Activated naive CD4-positive, alpha-beta T cell treated with anti-CD3 and anti-CD28 coated beads for 36 hours (primary cell): ENCODE data around the gene NALCN. TPM values are rescaled to one million over a fixed set of nuclear protein-coding genes. Genes with fewer than 3 reads are reported as not detected.

Experiments used
- CTCF ChIA-PET: fragments of 350-600 bp; sonication (Branson Sonifier 250); formaldehyde crosslinking; loops from one replicate; lab custom pipeline; 2021; ENCODE audit warnings: antibody characterized with exemption; lab: Charles Lee
- DNase-seq: peaks from one replicate; pipeline ENCODE4 v3.0.0-alpha.2; 2020
- H3K27ac Mint-ChIP-seq: one replicate; pipeline ENCODE4 v1.8.0; 2021; ENCODE audit warnings: mild to moderate bottlenecking, mixed read lengths
- H3K27me3 Mint-ChIP-seq: one replicate; pipeline ENCODE4 v1.8.0; 2021; ENCODE audit warnings: low read depth, mixed read lengths
- H3K36me3 Mint-ChIP-seq: one replicate; pipeline ENCODE4 v1.8.0; 2021; ENCODE audit warnings: low read depth, mixed read lengths
- H3K4me1 Mint-ChIP-seq: one replicate; pipeline ENCODE4 v1.8.0; 2021; ENCODE audit warnings: low read depth, mixed read lengths
- H3K4me3 Mint-ChIP-seq: one replicate; pipeline ENCODE4 v1.8.0; 2021; ENCODE audit warnings: mild to moderate bottlenecking, moderate library complexity, mixed read lengths
- H3K9me3 Mint-ChIP-seq: one replicate; pipeline ENCODE4 v1.8.0; 2021; ENCODE audit warnings: mixed read lengths
- intact Hi-C: fragments of 100-400 bp; cut with micrococcal nuclease; formaldehyde crosslinking; loops from one replicate; pipeline ENCODE4 v1.15.1; 2023
- total RNA-seq, 2 experiments: library from RNA; stranded (reverse); gene quantifications; one replicate each; pipeline ENCODE4 v1.2.3, GENCODE V29; 2021

The NALCN gene
- total RNA-seq, 2 experiments from 2014 or later = not detected

GRCh38 chr13:101382086-101382485, 34.2 kb downstream of the NALCN start:
- CTCF ChIA-PET = no interaction called here
- intact Hi-C loops = no loop called here
- DNase-seq = no peak
- H3K27me3 Mint-ChIP-seq = peaks cover 2% of the 10 kb centered on the region
- peaks cover 1% of the 10 kb centered on the region for H3K9me3 Mint-ChIP-seq
- H3K36me3 Mint-ChIP-seq = no peaks in the 10 kb centered on the region
- H3K4me3 Mint-ChIP-seq = no peak overlapping the region
- H3K27ac Mint-ChIP-seq = no peak overlapping the region
- H3K4me1 Mint-ChIP-seq = no peaks in the 10 kb centered on the region

- DNase-seq = no peak
- intact Hi-C loops = no loop called here
- Mint-ChIP-seq H3K27me3 (no peaks in the 10 kb centered on the region), H3K4me1 (no peaks in the 10 kb centered on the region), H3K27ac (no peak overlapping the region), H3K4me3 (no peak overlapping the region), H3K36me3 (no peaks in the 10 kb centered on the region), H3K9me3 (peaks cover 3% of the 10 kb centered on the region)
- CTCF ChIA-PET = no interaction called here
Measured at GRCh38 chr13:101360525-101360924, 55.8 kb downstream of the NALCN start.

- no peak for DNase-seq
- Mint-ChIP-seq H3K36me3 (no peaks in the 10 kb centered on the region), H3K27ac (no peak overlapping the region), H3K4me1 (no peaks in the 10 kb centered on the region), H3K9me3 (peaks cover 3% of the 10 kb centered on the region), H3K27me3 (no peaks in the 10 kb centered on the region), H3K4me3 (no peak overlapping the region)
- intact Hi-C loops = no loop called here
- CTCF ChIA-PET = no interaction called here
Measured at GRCh38 chr13:101354895-101355294, 61.4 kb downstream of the NALCN start.

- CTCF ChIA-PET = no interaction called here
- DNase-seq = no peak
- Mint-ChIP-seq H3K9me3 (no peaks in the 10 kb centered on the region), H3K4me1 (no peaks in the 10 kb centered on the region), H3K4me3 (no peak overlapping the region), H3K27me3 (no peaks in the 10 kb centered on the region), H3K36me3 (no peaks in the 10 kb centered on the region), H3K27ac (no peak overlapping the region)
- intact Hi-C loops = no loop called here
Measured at GRCh38 chr13:101346942-101347728, 69.2 kb downstream of the NALCN start.

- CTCF ChIA-PET = no interaction called here
- no peaks in the 10 kb centered on the region for H3K36me3 Mint-ChIP-seq
Measured at GRCh38 chr13:101346161-101346560, 70.1 kb downstream of the NALCN start.

GRCh38 chr13:101343128-101343787, 73.0 kb downstream of the NALCN start:
- intact Hi-C loops = no loop called here
- Mint-ChIP-seq H3K4me1 (no peaks in the 10 kb centered on the region), H3K27ac (no peak overlapping the region), H3K36me3 (no peaks in the 10 kb centered on the region), H3K27me3 (peaks cover 2% of the 10 kb centered on the region), H3K9me3 (no peaks in the 10 kb centered on the region), H3K4me3 (no peak overlapping the region)
- DNase-seq = no peak
- CTCF ChIA-PET = no interaction called here

More at GRCh38 chr13:101346161-101346560, 70.1 kb downstream of the NALCN start:
- Mint-ChIP-seq H3K4me3 (no peak overlapping the region), H3K9me3 (no peaks in the 10 kb centered on the region), H3K4me1 (no peaks in the 10 kb centered on the region), H3K27me3 (no peaks in the 10 kb centered on the region), H3K27ac (no peak overlapping the region)
- no peak for DNase-seq
- intact Hi-C loops = no loop called here

- DNase-seq = no peak
- CTCF ChIA-PET = no interaction called here
- H3K36me3 Mint-ChIP-seq = no peaks in the 10 kb centered on the region
- H3K27ac Mint-ChIP-seq = no peak overlapping the region
- peaks cover 2% of the 10 kb centered on the region for H3K27me3 Mint-ChIP-seq
- H3K4me3 Mint-ChIP-seq = no peak overlapping the region
- no peaks in the 10 kb centered on the region for H3K9me3 Mint-ChIP-seq
- no peaks in the 10 kb centered on the region for H3K4me1 Mint-ChIP-seq
- intact Hi-C loops = no loop called here
Measured at GRCh38 chr13:101341464-101341863, 74.8 kb downstream of the NALCN start.

- Mint-ChIP-seq H3K4me3 (no peak overlapping the region), H3K4me1 (no peaks in the 10 kb centered on the region), H3K9me3 (no peaks in the 10 kb centered on the region), H3K27me3 (peaks cover 2% of the 10 kb centered on the region), H3K27ac (no peak overlapping the region), H3K36me3 (no peaks in the 10 kb centered on the region)
- DNase-seq = no peak
- intact Hi-C loops = no loop called here
- CTCF ChIA-PET = no interaction called here
Measured at GRCh38 chr13:101339202-101339601, 77.1 kb downstream of the NALCN start.

- no peaks in the 10 kb centered on the region for H3K27me3 Mint-ChIP-seq
- no peaks in the 10 kb centered on the region for H3K4me1 Mint-ChIP-seq
- DNase-seq = no peak
- no peaks in the 10 kb centered on the region for H3K9me3 Mint-ChIP-seq
- no peaks in the 10 kb centered on the region for H3K36me3 Mint-ChIP-seq
- intact Hi-C loops = no loop called here
- H3K27ac Mint-ChIP-seq = no peak overlapping the region
- H3K4me3 Mint-ChIP-seq = no peak overlapping the region
- CTCF ChIA-PET = no interaction called here
Measured at GRCh38 chr13:101332583-101332982, 83.7 kb downstream of the NALCN start.

GRCh38 chr13:101331731-101332130, 84.6 kb downstream of the NALCN start:
- DNase-seq = no peak
- Mint-ChIP-seq H3K36me3 (no peaks in the 10 kb centered on the region), H3K4me3 (no peak overlapping the region), H3K27ac (no peak overlapping the region), H3K4me1 (no peaks in the 10 kb centered on the region), H3K27me3 (no peaks in the 10 kb centered on the region), H3K9me3 (no peaks in the 10 kb centered on the region)
- CTCF ChIA-PET = no interaction called here
- intact Hi-C loops = no loop called here

GRCh38 chr13:101327871-101328270, 88.4 kb downstream of the NALCN start:
- Mint-ChIP-seq H3K27ac (no peak overlapping the region), H3K27me3 (no peaks in the 10 kb centered on the region), H3K9me3 (no peaks in the 10 kb centered on the region), H3K36me3 (no peaks in the 10 kb centered on the region), H3K4me3 (no peak overlapping the region), H3K4me1 (no peaks in the 10 kb centered on the region)
- intact Hi-C loops = no loop called here
- no peak for DNase-seq
- CTCF ChIA-PET = no interaction called here

- H3K36me3 Mint-ChIP-seq = no peaks in the 10 kb centered on the region
- intact Hi-C loops = no loop called here
- CTCF ChIA-PET = no interaction called here
- H3K4me1 Mint-ChIP-seq = no peaks in the 10 kb centered on the region
- H3K27ac Mint-ChIP-seq = no peak overlapping the region
- no peak overlapping the region for H3K4me3 Mint-ChIP-seq
- no peaks in the 10 kb centered on the region for H3K27me3 Mint-ChIP-seq
- H3K9me3 Mint-ChIP-seq = no peaks in the 10 kb centered on the region
- no peak for DNase-seq
Measured at GRCh38 chr13:101326710-101327109, 89.6 kb downstream of the NALCN start.

- no peak for DNase-seq
- H3K27ac Mint-ChIP-seq = no peak overlapping the region
- H3K27me3 Mint-ChIP-seq = no peaks in the 10 kb centered on the region
- no peaks in the 10 kb centered on the region for H3K9me3 Mint-ChIP-seq
- no peaks in the 10 kb centered on the region for H3K4me1 Mint-ChIP-seq
- H3K4me3 Mint-ChIP-seq = no peak overlapping the region
- intact Hi-C loops = no loop called here
- H3K36me3 Mint-ChIP-seq = no peaks in the 10 kb centered on the region
- CTCF ChIA-PET = no interaction called here
Measured at GRCh38 chr13:101325423-101325822, 90.9 kb downstream of the NALCN start.
